Gastroesophageal sphincter (tissue), 3 donors: ENCODE data around the gene KIF16B.

Experiments
- EP300 ChIP-seq: sonication (generic); formaldehyde crosslinking; IDR thresholded peaks from one replicate; pipeline ENCODE4 v1.6.1; 2017; ENCODE audit warnings: antibody characterized with exemption, mild to moderate bottlenecking
- POLR2A ChIP-seq, 2 donors: fragments of 450-650 bp; IDR thresholded peaks; one replicate each; pipeline ENCODE4 v1.6.1; 2017; ENCODE audit warnings: antibody characterized with exemption in 2 of 2, mild to moderate bottlenecking in 2 of 2, moderate library complexity in 1 of 2
- POLR2AphosphoS5 ChIP-seq: sonication (generic); formaldehyde crosslinking; IDR thresholded peaks from one replicate; pipeline ENCODE4 v1.6.1; 2017; ENCODE audit warnings: antibody characterized with exemption
- TF ChIP-seq, protein P1 (sequence below), 4 experiments: fragments of 200-600 bp in 2 of 4; fragments of 450-650 bp in 2 of 4; sonication (generic) in 1 of 4; IDR thresholded peaks; one replicate each; pipeline ENCODE4 v1.5.1; 2017 to 2019; ENCODE audit warnings: antibody characterized with exemption in 4 of 4, mild to moderate bottlenecking in 2 of 4, moderate library complexity in 2 of 4

DNA sequence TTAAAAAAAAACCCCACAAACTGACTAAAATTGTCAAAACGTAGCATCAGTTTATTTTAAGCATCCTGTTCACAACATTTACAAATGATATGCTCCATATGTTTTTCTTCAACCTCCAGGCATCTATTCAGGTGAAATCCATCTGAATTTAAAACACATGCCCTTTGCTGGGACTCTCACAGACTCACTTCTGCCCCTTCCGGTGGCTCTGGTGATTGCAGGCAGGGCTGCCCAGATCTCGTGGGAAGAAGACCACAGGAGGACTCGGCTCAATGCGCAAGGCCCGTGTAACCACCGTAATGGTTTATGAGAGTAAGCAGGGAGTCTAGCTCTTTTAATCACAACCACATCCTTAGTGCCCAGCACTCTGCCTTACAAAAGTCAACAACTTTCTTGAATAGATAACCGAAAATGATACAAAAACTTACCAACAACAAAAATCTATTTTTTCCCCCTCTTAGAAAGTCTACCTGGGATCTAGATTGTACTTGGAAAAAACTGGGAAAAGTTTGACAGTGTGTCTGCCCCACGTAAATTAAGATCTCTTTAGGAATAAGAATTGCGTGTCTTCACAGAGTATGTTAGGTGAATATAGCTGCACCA is 139.1 kb downstream of the KIF16B start:
- TF ChIP-seq, protein P1, sequence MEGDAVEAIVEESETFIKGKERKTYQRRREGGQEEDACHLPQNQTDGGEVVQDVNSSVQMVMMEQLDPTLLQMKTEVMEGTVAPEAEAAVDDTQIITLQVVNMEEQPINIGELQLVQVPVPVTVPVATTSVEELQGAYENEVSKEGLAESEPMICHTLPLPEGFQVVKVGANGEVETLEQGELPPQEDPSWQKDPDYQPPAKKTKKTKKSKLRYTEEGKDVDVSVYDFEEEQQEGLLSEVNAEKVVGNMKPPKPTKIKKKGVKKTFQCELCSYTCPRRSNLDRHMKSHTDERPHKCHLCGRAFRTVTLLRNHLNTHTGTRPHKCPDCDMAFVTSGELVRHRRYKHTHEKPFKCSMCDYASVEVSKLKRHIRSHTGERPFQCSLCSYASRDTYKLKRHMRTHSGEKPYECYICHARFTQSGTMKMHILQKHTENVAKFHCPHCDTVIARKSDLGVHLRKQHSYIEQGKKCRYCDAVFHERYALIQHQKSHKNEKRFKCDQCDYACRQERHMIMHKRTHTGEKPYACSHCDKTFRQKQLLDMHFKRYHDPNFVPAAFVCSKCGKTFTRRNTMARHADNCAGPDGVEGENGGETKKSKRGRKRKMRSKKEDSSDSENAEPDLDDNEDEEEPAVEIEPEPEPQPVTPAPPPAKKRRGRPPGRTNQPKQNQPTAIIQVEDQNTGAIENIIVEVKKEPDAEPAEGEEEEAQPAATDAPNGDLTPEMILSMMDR (IDR thresholded peaks at IDR 0.05): peak; percentile 19 to 61 (median 29)
- TF ChIP-seq POLR2AphosphoS5 (no peak), POLR2A (IDR thresholded peaks at IDR 0.05) (no peak), EP300 (no peak)
